Stomach (tissue), 4 donors: ENCODE measurements around the gene DHRS7.

ENCODE experiments used
- CTCF ChIP-seq, 7 experiments: fragments of 450-650 bp in 4 of 7; fragments of 200-600 bp in 3 of 7; sonication (generic) in 3 of 7; IDR thresholded peaks; one replicate each; pipeline ENCODE4 v1.5.1; 2016 to 2019; ENCODE audit warnings: antibody characterized with exemption in 7 of 7, control low read depth in 2 of 7, mild to moderate bottlenecking in 1 of 7
- EP300 ChIP-seq: sonication (generic); formaldehyde crosslinking; IDR thresholded peaks from one replicate; pipeline ENCODE4 v1.6.1; 2017; ENCODE audit warnings: antibody characterized with exemption
- POLR2A ChIP-seq, 4 donors: fragments of 450-650 bp; IDR thresholded peaks; one replicate each; pipeline ENCODE4 v1.6.1; 2016; ENCODE audit warnings: antibody characterized with exemption in 4 of 4, control low read depth in 2 of 4, mild to moderate bottlenecking in 1 of 4, moderate library complexity in 1 of 4
- POLR2AphosphoS5 ChIP-seq, 3 donors: sonication (generic); formaldehyde crosslinking; IDR thresholded peaks; one replicate each; pipeline ENCODE4 v1.6.1; 2016; ENCODE audit warnings: antibody characterized with exemption in 3 of 3

GRCh38 chr14:60204843-60205774 is 39.9 kb upstream of the DHRS7 start:
- TF ChIP-seq POLR2A (IDR thresholded peaks at IDR 0.05) (no peak), CTCF (IDR thresholded peaks at IDR 0.05) (no peak), POLR2AphosphoS5 (IDR thresholded peaks at IDR 0.05) (no peak), EP300 (no peak)
